Fibroblast of lung (primary cell): Measurements from ENCODE around the gene ERRFI1.

Source experiments
- EZH2 ChIP-seq: IDR thresholded peaks from 2 replicates; pipeline ENCODE4 v1.5.1; 2012; ENCODE audit warnings: low read length, control low read depth, mild to moderate bottlenecking; ENCODE audit errors: missing control alignments
- TF ChIP-seq, protein P1 (sequence below), 2 donors: IDR thresholded peaks in 1 of 2; conservative IDR thresholded peaks in 1 of 2; 1 replicate in 1 of 2; 2 replicates in 1 of 2; pipeline ENCODE4 v1.5.1; 2011 to 2012; ENCODE audit warnings: low read length in 2 of 2, control low read depth in 1 of 2, inconsistent platforms in 1 of 2, low read depth in 1 of 2, mild to moderate bottlenecking in 1 of 2

DNA sequence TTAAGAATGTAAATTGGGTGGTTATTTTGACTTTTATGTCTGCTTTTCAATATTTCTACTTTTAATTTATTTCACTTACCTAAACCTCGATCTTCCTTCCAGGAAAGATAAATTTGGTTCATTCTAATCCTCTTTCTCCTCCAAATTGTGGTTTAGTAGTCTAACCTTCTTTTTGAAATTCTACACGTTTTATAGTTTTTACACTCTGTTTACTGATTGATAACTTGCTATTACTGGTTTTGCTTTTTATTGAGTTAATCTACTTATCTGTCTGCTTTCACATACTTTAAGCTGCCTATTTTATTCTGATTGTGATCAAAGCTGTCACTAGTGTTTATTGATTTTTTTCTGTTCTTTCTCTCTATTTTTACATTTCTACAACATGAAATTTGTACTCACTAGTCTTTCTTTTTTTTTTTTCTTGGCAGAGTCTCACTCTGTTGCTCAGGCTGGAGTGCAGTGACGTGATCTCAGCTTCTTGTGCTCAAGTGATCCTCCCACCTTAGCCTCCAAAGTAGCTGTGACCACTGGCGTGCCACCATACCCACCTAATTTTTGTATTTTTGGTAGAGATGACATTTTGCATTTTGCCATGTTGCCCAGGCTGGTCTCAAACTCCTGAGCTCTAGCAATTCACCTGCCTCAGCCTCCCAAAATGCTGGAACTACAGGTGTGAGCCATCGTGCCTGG, 27.9 kb upstream of the ERRFI1 start:
- TF ChIP-seq EZH2 = no peak
- TF ChIP-seq, protein P1, sequence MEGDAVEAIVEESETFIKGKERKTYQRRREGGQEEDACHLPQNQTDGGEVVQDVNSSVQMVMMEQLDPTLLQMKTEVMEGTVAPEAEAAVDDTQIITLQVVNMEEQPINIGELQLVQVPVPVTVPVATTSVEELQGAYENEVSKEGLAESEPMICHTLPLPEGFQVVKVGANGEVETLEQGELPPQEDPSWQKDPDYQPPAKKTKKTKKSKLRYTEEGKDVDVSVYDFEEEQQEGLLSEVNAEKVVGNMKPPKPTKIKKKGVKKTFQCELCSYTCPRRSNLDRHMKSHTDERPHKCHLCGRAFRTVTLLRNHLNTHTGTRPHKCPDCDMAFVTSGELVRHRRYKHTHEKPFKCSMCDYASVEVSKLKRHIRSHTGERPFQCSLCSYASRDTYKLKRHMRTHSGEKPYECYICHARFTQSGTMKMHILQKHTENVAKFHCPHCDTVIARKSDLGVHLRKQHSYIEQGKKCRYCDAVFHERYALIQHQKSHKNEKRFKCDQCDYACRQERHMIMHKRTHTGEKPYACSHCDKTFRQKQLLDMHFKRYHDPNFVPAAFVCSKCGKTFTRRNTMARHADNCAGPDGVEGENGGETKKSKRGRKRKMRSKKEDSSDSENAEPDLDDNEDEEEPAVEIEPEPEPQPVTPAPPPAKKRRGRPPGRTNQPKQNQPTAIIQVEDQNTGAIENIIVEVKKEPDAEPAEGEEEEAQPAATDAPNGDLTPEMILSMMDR (conservative IDR thresholded peaks at IDR 0.05 in 1 of 2, IDR thresholded peaks at IDR 0.05 in 1 of 2; ENCODE audit: low read depth in 1 of 2, low read length in 2 of 2) = no peak
